Measurements from ENCODE around the gene SLC33A1.

The SLC33A1 gene

GRCh38 chr3:155785662-155786295, 68.4 kb downstream of the SLC33A1 start:
- DNase-seq, result no peak

GRCh38 chr3:155782390-155782953, 71.8 kb downstream of the SLC33A1 start:
- no peak for DNase-seq

GRCh38 chr3:155780291-155780690, 73.9 kb downstream of the SLC33A1 start:
- DNase-seq, result no peak

- DNase-seq, result no peak
Measured at GRCh38 chr3:155778462-155778861, 75.8 kb downstream of the SLC33A1 start.

GRCh38 chr3:155772801-155773200, 81.4 kb downstream of the SLC33A1 start:
- no peak for DNase-seq

- no peak for DNase-seq
Measured at GRCh38 chr3:155771126-155771525, 83.1 kb downstream of the SLC33A1 start.
